HG03575 (cell line): ENCODE results near the gene FMNL2.

ENCODE experiments used
- ATAC-seq: cut with Tn5 transposase; IDR thresholded peaks from one replicate; pipeline ENCODE4 v1.9.1; 2021; ENCODE audit not compliant: unreplicated experiment, insufficient number of reproducible peaks, low FRiP score; ENCODE audit errors: extremely low read depth

Gene FMNL2

DNA sequence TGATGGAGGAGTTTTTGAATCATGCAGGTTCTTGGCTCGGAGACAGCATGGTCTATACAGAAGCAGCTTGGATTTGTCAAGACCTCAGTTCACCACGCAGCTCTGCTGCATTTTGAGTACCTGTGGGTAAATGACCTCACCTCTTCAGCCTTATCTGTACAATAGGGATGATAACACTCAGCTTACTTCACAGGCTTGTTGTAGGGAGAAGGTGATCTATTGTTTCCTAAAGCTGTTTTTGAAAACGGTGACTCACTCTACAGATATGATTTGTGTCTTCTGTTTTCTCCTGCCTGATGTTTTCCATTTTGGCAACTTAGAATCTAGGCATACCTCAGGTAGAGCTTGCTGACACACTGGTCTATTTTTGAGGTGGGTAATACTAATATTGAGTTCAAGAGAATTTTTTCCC, 80.3 kb downstream of the FMNL2 start:
- ATAC-seq: no peak

DNA sequence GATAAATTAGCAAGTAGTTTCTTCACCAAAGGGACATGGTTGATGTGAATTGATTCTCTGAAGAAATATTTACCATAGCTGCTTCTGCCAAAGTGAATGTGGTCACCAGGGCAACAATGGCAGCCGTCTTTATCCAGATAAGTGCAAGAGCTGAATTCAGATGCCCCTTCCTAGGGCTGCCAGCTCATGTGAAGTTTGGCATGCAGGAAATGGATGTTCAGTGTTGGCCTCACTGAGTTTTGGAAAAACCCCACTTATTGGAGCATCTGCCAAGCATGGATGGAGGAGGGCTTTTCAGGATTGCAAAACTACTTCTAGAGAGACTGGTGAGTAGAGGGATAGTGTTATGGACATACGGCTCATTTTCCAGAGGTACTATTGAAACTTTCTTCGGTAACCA, 80.8 kb downstream of the FMNL2 start:
- ATAC-seq: no peak

DNA sequence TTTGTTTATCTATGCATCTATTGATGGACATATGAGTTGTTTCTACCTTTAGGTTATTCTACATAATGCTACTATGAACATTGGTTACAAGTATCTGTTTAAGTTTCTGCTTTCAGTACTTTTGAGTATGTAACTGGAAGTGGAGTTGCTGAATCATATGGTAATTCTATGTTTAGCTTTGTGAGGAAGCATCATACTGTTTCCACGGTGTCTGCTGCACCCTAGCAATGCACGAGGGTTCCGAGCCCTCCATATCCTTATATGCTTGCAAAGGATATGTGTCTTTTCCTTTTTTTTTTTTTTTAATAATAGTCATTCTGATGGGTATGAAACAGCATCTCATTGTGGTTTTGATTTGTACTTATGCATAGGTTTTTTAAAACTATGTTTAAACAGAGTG, 83.7 kb downstream of the FMNL2 start:
- no peak for ATAC-seq

DNA sequence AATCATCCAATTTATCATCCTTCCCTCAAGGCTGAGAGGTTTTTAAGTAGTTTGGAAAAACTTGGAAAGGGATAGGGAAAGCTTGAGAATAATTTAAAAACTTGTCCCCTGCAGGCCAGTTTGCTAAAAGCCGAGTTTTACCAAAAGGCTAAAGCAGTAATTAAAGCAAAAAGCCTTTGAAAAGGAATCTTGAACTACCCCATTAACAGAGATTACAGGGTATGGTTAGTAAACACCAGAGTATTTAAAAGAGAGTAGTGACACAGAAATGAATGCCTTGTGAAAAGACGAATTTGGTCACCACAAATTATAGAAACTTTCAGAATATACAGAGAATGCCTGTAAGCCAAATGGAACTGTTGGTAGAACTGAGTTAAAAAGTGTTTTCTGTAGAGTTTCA, 85.0 kb downstream of the FMNL2 start:
- ATAC-seq: no peak

DNA sequence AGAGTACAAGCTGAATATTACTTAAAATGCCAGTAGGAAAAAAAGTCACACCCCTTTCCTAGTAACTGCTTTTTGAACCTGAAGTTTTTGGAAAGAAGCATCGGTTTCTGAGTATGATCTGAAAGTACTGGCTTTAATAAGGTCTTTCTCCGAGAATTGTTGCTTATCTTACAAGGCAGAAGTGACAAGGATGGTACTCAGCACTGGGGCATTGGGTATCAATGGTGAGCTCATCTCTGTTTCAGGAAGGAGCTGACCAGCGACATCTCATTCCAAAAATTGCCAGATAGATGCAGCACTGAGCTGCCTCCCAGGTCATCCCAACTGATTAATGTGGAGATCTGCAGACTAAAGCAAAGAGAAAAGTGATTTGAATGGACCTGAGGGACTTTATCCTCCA, 85.4 kb downstream of the FMNL2 start:
- no peak for ATAC-seq

DNA sequence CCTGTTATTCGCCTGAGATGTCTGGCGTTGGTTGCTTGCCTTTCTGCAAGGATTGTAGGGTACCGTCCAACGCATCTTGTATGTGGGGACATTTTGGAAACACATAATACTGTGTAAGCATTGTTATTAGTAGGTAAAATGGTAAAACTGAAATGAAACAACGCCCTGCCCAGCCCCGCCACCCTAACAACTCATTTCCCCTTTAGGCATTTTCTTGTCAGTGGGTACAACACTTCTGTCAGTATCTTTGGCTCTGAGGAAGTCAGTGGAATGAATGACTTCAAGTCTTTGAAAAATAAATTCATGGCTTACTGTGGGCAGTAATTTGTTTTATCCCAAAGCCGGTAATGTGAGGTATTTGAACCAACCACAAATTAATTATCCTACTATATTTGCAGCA, 86.0 kb downstream of the FMNL2 start:
- no peak for ATAC-seq

DNA sequence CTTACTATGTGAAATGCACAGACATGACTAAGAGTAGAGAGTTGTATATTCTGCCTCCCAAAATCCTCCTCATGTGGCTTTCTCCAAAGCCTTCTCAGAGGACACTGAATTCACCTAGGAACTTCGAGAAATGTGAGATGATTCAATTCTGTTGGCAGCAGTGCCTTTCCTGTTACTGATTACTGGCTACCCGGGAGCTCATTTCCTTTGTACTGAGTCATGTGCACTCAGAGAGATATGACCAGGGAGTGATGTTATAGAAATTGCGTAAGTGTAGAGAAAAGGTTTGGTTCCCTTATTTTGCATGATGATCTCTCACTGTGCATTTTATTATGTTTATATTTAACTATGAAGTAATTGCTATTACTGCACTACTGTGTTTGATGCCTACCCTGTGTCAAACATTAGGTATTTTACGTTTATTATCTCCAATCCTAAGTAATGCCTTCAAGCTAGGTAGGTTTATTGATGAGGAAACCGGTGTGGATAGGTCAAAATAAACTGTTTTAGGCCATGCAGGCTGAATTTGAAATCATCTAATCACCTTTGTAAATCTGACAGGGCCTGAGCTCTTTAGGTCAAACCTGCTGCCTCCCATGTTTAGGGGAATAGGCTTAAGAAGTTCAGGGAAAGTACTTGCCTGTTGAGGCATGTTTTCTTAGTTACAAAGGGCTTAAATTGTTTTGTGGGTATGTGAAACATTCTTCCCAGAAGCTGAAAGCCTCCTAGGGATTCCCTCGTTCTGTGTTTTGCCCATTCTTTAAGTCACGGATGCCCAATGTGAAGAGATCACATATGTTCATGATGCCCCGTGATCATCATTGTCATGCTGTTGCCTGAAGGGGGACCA, 86.8 kb downstream of the FMNL2 start:
- no peak for ATAC-seq

DNA sequence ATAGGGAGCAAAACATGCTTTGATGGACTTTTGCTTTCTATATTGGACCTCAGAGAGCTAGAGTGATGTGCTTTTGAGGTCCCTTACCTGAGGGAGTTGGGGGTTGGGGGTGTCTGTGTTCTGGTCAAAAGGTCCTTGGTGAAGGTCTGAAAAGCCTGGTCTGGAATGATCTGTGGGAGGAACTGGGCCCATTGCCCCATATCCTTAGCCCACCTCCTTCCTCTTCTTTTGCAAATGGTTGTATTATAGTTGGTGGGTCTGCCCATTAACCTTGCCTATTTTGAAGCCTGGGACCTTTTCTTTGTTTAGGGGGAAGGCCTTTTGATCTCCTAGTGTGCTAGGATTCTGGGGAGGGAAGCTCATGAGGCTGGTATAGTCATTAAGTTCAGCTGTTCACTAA, 88.7 kb downstream of the FMNL2 start:
- ATAC-seq: no peak

DNA sequence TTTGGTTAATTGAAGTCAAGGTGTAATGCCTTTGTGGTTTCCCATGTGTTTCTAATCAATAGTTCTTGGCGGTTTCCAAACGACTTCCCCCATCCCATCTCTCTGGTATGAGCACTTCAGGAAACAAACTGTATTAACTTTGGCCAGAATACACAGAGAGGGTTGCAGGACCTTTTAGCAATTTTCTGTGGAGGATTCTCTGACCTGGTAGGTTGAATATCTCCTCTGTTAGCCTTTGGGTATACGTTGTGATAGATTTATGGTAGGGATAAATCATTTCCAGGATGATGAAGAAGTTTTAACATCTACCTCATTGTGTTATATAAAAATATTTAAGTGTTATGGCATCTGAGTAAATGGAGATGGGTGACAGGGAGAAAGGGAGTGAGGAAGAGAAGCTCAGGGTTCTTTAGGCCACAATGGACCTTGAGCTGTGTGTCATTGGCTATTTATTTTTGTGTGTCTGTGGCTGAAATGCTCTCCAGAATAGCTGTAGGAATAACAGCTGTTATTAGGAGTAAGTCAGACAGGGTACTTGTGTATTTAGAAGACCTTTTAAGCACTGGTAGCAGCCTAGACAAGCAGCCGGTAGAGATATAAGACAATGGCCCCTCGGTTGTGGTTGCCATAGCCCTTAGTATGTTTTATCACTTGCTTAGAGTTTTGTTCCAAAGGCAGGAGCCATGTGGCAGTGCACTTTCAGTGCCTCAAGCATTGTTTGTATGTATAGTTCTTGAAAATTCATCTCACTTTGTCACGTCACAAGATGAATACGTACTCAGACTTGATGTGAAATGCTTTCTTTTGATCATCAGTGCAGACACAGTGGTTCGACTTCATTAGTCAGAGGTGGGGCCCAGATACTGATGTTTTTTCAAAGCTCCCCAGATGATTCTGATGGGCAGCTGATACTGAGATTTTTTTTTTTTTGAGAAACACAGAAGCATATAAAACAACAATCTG, 91.1 kb downstream of the FMNL2 start:
- ATAC-seq: no peak

DNA sequence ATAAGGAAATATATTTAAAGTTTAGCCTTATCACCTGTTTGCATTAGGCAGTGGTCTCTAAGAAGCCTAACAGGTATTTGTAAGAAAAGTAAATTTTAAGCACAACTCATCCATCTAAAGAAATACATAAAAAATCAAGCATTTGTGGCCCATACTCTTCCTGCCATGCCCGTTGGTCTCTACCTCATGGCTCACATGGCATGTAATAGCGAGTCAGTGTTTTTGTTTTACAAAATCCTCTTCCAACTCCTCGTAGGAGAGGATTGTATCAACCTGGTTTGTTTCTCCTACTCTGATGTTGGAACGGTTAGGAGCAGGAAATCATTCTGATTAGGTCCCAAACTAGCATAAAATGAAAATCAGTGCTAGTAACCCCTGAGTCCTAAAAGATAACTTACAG, 91.8 kb downstream of the FMNL2 start:
- ATAC-seq: no peak

DNA sequence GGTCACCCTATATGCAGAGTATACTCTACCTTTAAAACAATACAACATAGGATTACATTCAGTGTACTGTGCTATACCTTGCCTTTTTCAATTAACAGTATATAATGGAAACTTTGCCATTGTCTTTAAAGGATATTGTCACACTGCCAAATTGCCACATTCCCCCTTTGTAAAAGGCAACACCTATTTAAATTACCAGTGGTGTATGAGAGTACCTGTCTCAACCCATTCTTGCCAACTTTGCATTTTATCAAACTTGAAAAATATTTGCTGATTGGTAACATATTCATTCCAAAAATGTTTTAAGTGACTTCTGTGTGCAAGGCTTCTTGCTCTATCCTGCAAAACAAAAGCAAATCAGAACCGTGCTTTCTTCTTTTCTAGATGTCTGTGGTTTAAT, 92.9 kb downstream of the FMNL2 start:
- ATAC-seq: no peak

DNA sequence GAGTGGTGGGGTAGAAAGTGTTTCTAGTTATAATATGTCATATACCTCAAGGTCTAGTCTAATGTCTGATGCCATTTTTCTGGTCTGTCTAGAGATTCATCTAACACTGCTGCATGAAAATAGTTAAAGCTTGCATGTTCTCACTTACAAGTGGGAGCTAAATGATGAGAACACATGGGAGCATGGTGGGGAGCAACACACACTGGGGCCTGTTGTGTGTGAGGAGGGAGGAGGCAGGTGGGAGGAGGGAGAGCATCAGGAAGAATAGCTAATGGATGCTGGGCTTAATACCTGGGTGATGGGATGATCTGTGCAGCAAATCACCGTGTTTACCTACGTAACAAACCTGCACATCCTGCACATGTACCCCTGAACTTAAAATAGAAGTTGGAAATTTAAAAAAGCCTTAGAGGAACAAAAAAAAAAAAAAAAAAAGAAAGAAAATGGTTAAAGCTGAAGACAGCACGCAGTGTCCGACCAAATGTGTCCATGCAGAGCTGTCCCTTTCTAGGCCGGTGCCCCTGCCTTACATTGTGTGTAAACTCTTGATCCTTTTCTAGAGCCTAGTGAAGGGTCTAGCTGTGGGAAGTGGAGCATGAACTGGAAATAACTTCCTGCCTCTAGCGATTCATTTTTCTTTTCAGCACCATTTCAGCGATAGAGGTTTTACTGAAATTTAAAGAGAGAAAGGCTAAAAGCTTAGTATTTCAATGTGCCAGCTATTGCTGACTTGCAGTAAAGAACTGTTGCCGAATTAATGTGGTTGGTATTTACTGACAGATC, 94.0 kb downstream of the FMNL2 start:
- no peak for ATAC-seq

DNA sequence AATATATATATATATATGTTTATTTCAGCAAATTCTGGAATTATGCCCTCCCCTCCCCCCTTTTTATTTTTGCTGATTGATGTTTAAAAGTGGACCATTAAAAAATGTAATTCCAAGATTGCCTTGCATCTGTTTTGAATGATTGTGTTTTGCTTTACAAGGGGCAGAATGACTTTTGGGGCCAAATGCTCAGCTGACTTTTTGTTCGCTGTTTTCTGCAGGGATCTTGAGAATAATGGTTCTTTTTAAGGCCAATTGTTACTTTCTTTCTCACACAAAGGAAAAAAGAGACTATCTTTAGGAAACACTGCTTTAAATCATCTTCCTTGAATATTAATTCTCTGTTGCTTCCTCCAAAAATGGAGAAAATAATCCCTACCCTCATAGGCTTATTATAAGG, 95.9 kb downstream of the FMNL2 start:
- ATAC-seq: no peak

DNA sequence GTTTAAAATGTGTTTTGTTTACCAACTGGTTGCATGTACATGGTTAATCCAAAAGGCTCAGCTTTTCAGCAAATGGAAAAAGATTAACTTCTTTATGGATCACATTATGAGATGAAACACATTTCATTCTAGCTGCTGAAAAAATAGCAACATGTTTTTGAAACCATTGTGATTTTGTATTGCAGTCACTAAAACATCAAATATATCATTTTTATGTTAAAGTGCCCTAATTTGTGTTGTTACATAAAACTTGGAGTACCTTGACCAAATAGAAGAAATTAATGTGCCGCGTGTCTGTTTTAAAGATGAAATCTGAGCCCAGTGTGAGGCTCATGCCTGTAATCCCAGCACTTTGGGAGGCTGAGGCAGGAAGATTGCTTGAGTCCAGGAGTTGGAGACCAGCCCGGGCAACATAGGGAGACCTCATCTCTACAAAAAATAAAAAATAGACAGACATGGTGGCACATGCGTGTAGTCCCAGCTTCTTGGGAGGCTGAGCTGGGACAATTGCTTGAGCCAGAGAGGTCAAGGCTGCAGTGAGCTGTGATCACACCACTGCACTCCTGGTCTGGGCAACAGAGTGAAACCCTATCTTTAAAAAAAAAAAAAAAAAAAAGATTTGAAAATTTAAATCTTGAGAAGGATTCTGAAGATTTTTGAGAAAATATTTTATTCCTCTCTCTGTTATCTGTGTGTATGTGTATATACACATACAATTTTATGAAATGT, 96.6 kb downstream of the FMNL2 start:
- no peak for ATAC-seq

DNA sequence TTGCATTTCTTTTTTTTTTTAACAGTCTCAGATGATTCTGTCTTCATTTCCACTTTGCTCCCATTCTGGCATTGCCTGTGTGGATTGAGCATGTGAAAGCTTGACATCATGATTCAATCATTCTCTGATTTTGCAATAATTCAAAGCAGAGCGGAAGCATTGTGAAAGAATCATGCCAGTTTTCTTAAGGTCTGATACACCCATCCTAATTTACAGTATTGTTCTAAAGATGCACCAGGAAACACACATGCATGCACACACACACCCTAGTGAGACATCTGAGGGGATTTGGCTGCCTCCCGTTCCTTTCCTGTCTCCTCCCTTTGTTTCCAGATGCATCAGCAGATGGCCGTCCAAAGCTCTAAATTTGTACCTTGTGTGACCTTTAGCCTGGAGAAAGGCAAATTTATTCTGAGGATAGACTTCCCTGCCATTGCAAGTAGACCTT, 97.3 kb downstream of the FMNL2 start:
- no peak for ATAC-seq

DNA sequence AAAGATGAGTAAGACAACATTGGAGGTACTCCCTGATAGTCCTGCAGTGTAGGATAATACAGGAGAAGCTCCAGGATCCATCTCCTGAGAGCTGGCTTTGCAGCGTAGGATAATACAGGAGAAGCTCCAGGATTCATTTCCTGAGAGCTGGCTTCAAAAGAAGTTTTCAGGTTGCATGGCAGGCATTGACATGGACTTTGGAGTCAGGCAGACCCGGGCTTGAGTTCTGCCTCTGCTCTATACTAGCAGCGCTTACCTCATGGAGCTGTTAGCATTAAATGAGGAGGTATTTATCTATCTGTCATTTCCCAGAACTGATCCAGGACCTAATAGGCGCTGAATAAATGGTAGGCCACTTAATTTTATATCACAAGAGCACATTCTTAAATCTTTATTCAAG, 97.8 kb downstream of the FMNL2 start:
- ATAC-seq: no peak

DNA sequence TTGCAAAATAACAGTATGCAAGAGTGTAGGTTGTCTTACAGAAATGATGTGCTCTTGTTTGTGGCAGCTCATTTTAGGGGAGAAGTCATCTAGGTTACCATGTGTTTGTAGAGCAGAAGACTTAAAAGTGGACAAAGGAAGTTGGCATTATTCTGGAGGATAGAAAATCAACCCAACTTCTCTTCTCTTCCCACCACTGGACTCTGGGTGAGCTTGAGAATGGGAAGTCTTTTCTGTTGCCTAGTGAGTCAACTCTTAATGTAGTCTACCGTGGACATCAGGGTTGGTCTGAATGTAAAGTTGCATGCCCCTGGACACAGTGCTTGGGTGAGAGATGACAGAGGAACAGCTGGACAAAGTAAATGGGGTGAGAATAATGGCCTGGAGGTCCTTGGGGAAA, 98.3 kb downstream of the FMNL2 start:
- ATAC-seq: no peak

DNA sequence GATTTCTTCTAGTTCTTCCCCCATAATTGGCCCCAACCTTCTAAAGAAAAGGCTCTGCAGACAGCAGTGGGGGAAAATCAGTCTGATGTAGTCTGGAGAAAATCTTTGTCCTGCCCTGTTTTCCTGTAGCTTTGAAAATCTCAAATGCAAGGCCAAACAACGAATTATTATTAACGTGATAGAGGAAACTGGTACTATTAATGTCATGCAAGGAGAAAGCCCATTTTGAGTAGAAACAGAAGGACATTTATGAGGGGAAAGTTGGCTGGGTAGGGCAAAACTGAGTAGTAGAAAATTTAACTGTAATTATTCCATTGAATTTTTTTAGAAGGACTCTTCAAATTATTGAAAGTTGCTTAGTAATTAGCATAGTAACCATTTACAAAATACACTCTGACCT, 98.8 kb downstream of the FMNL2 start:
- no peak for ATAC-seq
